Endothelial cell of umbilical vein (primary cell): ENCODE measurements around the gene SLC39A3. TPM values are rescaled to one million over a fixed set of nuclear protein-coding genes. Genes with fewer than 3 reads are reported as not detected.

Experiments
- BruUV-seq: library from RNA; stranded (reverse); fragments of 400-500 nt; replicated peaks from 2 replicates; lab custom pipeline; 2021; lab: Mats Ljungman, UMichigan
- CTCF ChIA-PET: fragments of 300-600, 350-600 bp; sonication (Branson Sonifier 250); formaldehyde crosslinking; loops from one replicate; lab custom pipeline; 2021; ENCODE audit warnings: antibody characterized with exemption, inconsistent platforms; lab: Charles Lee
- POLR2A ChIA-PET: fragments of 300-600, 350-600 bp; sonication (Branson Sonifier 250); formaldehyde crosslinking; loops from one replicate; lab custom pipeline; 2021; ENCODE audit warnings: antibody characterized with exemption, inconsistent platforms; lab: Charles Lee
- DNase-seq: peaks from one replicate; pipeline ENCODE4 v3.0.0-alpha.2; 2011; ENCODE audit warnings: low read depth, low spot score
- FAIRE-seq: peaks from 2 replicates; lab custom pipeline; 2011; peaks lifted over from hg19 to GRCh38; lab: Jason Lieb, UNC
- H2AFZ ChIP-seq: 2 replicates; pipeline ENCODE4 v1.6.0; 2012; ENCODE audit warnings: low read depth, low read length, control low read depth, inconsistent platforms
- H3K27ac ChIP-seq: 2 replicates; pipeline ENCODE4 v1.5.1; 2011; ENCODE audit warnings: low read depth, mild to moderate bottlenecking, control low read depth, low read length, moderate library complexity; ENCODE audit not compliant: insufficient read depth
- H3K27me3 ChIP-seq, 2 experiments: 2 replicates each; pipeline versions ENCODE4 v1.6.0 to v1.6.1; 2011; ENCODE audit warnings: low read length in 2 of 2, mixed read lengths in 1 of 2; ENCODE audit not compliant: control insufficient read depth in 2 of 2, insufficient read depth in 2 of 2
- H3K36me3 ChIP-seq, 2 experiments: 2 replicates in 1 of 2; 3 replicates in 1 of 2; pipeline ENCODE4 v1.5.1; 2011; ENCODE audit warnings: low read length in 2 of 2, mild to moderate bottlenecking in 1 of 2, moderate library complexity in 1 of 2; ENCODE audit not compliant: control insufficient read depth in 2 of 2, insufficient read depth in 2 of 2; ENCODE audit errors: extremely low read depth in 1 of 2
- H3K4me1 ChIP-seq: 3 replicates; pipeline ENCODE4 v1.5.1; 2011; ENCODE audit warnings: mild to moderate bottlenecking, low read length; ENCODE audit not compliant: control insufficient read depth, insufficient read depth; ENCODE audit errors: extremely low read depth
- H3K4me2 ChIP-seq: 2 replicates; pipeline ENCODE4 v1.6.1; 2011; ENCODE audit warnings: low read length, control low read depth, mixed read lengths; ENCODE audit not compliant: insufficient read depth
- H3K4me3 ChIP-seq, 3 experiments: fragments of 200-600 bp in 1 of 3; sonication (generic), shearing (Covaris generic) in 1 of 3; replicated peaks in 1 of 3; 2 replicates each; pipeline ENCODE4 v1.5.1; 2011 to 2016; ENCODE audit warnings: control low read depth in 3 of 3, low read length in 3 of 3, mild to moderate bottlenecking in 2 of 3, inconsistent platforms in 1 of 3, low read depth in 1 of 3, moderate library complexity in 1 of 3; ENCODE audit not compliant: insufficient read depth in 1 of 3
- H3K79me2 ChIP-seq: 2 replicates; pipeline ENCODE4 v1.6.0; 2012; ENCODE audit warnings: low read length, inconsistent platforms; ENCODE audit not compliant: control insufficient read depth, insufficient read depth
- H3K9ac ChIP-seq: replicated peaks from 2 replicates; pipeline ENCODE3; 2011; ENCODE audit warnings: low read length, control low read depth; ENCODE audit not compliant: insufficient read depth; ENCODE audit errors: extremely low read depth
- H3K9me1 ChIP-seq: replicated peaks from 3 replicates; pipeline ENCODE4 v1.6.0; 2011; ENCODE audit warnings: mild to moderate bottlenecking, low read length; ENCODE audit not compliant: control insufficient read depth, insufficient read depth; ENCODE audit errors: extremely low read depth
- H3K9me3 ChIP-seq: replicated peaks from 2 replicates; pipeline ENCODE4 v1.5.1; 2012; ENCODE audit warnings: low read length, inconsistent platforms; ENCODE audit not compliant: control insufficient read depth, insufficient read depth
- H4K20me1 ChIP-seq: replicated peaks from 2 replicates; pipeline ENCODE3; 2011; ENCODE audit warnings: mild to moderate bottlenecking, low read length; ENCODE audit not compliant: control insufficient read depth, insufficient read depth; ENCODE audit errors: extremely low read depth
- EZH2 ChIP-seq: IDR thresholded peaks from 2 replicates; pipeline ENCODE4 v1.6.1; 2012; ENCODE audit warnings: borderline replicate concordance, low read depth, mild to moderate bottlenecking, moderate library complexity, low read length, inconsistent platforms; ENCODE audit not compliant: severe bottlenecking
- GATA2 ChIP-seq: IDR thresholded peaks from 2 replicates; pipeline ENCODE4 v1.7.0; 2011; ENCODE audit warnings: low read depth, mild to moderate bottlenecking, moderate library complexity, mixed read lengths, low read length; ENCODE audit not compliant: insufficient read length, insufficient read depth
- JUN ChIP-seq: IDR thresholded peaks from 2 replicates; pipeline ENCODE4 v1.6.1; 2011; ENCODE audit warnings: borderline replicate concordance, low read depth; ENCODE audit not compliant: insufficient read length, insufficient read depth
- POLR2A ChIP-seq: IDR thresholded peaks from 2 replicates; pipeline ENCODE4 v1.6.1; 2012; ENCODE audit warnings: low read depth, mild to moderate bottlenecking, control low read depth, low read length
- POLR2AphosphoS5 ChIP-seq: IDR thresholded peaks from 2 replicates; pipeline ENCODE4 v1.6.1; 2012; ENCODE audit warnings: low read depth, mild to moderate bottlenecking, control low read depth, low read length, moderate library complexity; ENCODE audit not compliant: insufficient read depth
- dilution Hi-C: fragments of 300-500 bp; cut with MboI; formaldehyde crosslinking; loops from one replicate; pipeline ENCODE4 v1.15.0; 2019; ENCODE audit warnings: low sequenced_read_pairs; ENCODE audit not compliant: extremely low pct_ligation_motif_present
- intact Hi-C: fragments of 100-400 bp; cut with micrococcal nuclease; formaldehyde crosslinking; loops from one replicate; pipeline ENCODE4 v1.10.0; 2022
- polyA plus RNA-seq, 4 experiments: library from polyadenylated mRNA; depleted of rRNA in 3 of 4; stranded (reverse) in 3 of 4; unstranded in 1 of 4; fragments of >200 nt; gene quantifications; 2 replicates each; pipeline versions ENCODE4 v1.2.1 to v1.2.3, GENCODE V29; 2011 to 2012; ENCODE audit warnings: missing spikeins in 1 of 4
- total RNA-seq: library from RNA; stranded (reverse); gene quantifications from 2 replicates; pipeline ENCODE4 v1.2.3, GENCODE V29; 2021
- TF ChIP-seq, protein P1 (sequence below), 2 donors: IDR thresholded peaks; 1 replicate in 1 of 2; 2 replicates in 1 of 2; pipeline ENCODE4 v1.5.1; 2011; ENCODE audit warnings: low read length in 2 of 2, mild to moderate bottlenecking in 2 of 2, moderate library complexity in 2 of 2, control low read depth in 1 of 2, inconsistent platforms in 1 of 2, low read depth in 1 of 2; ENCODE audit not compliant: insufficient read depth in 1 of 2; ENCODE audit errors: extremely low read depth in 1 of 2
- TF ChIP-seq, protein P2 (sequence below): IDR thresholded peaks from 2 replicates; pipeline ENCODE4 v1.6.1; 2011; ENCODE audit not compliant: insufficient read depth, insufficient read length

Gene SLC39A3
- total and polyA plus RNA-seq, 2 donors (not counting 3 experiments of a cell fraction or from before 2014, with no cell fraction given) = 28.0 to 43.1 TPM

DNA sequence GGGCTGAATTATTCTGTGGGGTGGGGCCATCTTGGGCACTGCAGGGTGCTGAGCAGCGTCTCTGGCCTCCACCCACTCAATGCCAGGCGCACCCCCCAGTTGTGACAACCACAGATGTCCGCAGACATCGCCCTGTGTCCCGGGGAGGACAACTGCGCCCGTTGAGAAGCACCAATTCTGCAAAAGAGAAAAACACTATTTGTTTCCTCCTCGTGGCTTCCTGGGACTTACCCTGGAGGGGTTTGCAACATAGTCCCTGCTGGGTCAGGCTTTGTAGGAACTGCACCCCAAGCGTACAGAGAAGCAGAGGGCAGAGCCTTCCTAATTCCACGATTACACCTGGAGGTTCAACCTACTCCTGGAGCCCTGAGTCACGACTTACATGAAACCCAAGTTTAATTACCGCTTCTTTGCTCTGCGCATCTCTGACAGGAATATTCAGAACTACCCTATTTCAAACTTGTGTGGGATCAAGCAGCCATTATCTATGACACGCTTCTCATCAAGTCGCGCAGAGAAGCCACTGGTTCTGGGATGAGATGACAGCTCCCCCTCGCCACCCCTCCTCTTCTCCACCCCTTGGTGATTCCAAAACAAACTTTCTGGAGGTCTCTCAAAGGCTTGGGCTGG, 11.1 kb upstream of the SLC39A3 start:
- CTCF ChIA-PET = interaction anchor here (0.5 to 6.1 kb wide), 5 partner anchors 9 to 958 kb away, joined by 3 to 233 read pairs (median 7); partner anchors contain the start of gene SLC39A3
- no peak for FAIRE-seq

More for the DNA sequence above, 11.1 kb upstream of the SLC39A3 start:
- H3K79me2 ChIP-seq = no peaks in the 10 kb centered on the region
- peaks cover 2 to 12% of the 10 kb centered on the region in 2 experiments for H3K36me3 ChIP-seq
- H3K4me3 ChIP-seq = no peak overlapping the region
- no TSS peak for BruUV-seq
- POLR2A ChIA-PET = no interaction called here
- intact Hi-C loops (no loop called here), dilution Hi-C loops (loop anchor here (10.0 kb wide), 1 partner anchor 56 kb away; no protein-coding TSS in a partner anchor)
- H3K27me3 ChIP-seq = no peaks in the 10 kb centered on the region
- no peaks in the 10 kb centered on the region for H4K20me1 ChIP-seq
- H2AFZ ChIP-seq = no peak overlapping the region
- no peak overlapping the region for H3K27ac ChIP-seq
- H3K9ac ChIP-seq = no peak overlapping the region
- TF ChIP-seq JUN = no peak
- TF ChIP-seq EZH2 = no peak
- TF ChIP-seq GATA2 = no peak
- TF ChIP-seq, protein P1, sequence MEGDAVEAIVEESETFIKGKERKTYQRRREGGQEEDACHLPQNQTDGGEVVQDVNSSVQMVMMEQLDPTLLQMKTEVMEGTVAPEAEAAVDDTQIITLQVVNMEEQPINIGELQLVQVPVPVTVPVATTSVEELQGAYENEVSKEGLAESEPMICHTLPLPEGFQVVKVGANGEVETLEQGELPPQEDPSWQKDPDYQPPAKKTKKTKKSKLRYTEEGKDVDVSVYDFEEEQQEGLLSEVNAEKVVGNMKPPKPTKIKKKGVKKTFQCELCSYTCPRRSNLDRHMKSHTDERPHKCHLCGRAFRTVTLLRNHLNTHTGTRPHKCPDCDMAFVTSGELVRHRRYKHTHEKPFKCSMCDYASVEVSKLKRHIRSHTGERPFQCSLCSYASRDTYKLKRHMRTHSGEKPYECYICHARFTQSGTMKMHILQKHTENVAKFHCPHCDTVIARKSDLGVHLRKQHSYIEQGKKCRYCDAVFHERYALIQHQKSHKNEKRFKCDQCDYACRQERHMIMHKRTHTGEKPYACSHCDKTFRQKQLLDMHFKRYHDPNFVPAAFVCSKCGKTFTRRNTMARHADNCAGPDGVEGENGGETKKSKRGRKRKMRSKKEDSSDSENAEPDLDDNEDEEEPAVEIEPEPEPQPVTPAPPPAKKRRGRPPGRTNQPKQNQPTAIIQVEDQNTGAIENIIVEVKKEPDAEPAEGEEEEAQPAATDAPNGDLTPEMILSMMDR (IDR thresholded peaks at IDR 0.05; ENCODE audit: extremely low read depth in 1 of 2, insufficient read depth in 1 of 2, low read depth in 1 of 2, low read length in 2 of 2) = no peak
- no peak for TF ChIP-seq POLR2AphosphoS5
- TF ChIP-seq POLR2A = no peak
- TF ChIP-seq, protein P2, sequence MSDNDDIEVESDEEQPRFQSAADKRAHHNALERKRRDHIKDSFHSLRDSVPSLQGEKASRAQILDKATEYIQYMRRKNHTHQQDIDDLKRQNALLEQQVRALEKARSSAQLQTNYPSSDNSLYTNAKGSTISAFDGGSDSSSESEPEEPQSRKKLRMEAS = no peak
- DNase-seq = no peak
- H3K4me1 ChIP-seq = no peaks in the 10 kb centered on the region
- no peak overlapping the region for H3K4me2 ChIP-seq
- H3K9me1 ChIP-seq = no peaks in the 10 kb centered on the region
- no peaks in the 10 kb centered on the region for H3K9me3 ChIP-seq
